ENCODE results near the gene AQP12A. TPM values are rescaled to one million over a fixed set of nuclear protein-coding genes. Genes with fewer than 3 reads are reported as not detected.

The AQP12A gene
- total RNA-seq, 2 experiments from 2014 or later: not detected

DNA sequence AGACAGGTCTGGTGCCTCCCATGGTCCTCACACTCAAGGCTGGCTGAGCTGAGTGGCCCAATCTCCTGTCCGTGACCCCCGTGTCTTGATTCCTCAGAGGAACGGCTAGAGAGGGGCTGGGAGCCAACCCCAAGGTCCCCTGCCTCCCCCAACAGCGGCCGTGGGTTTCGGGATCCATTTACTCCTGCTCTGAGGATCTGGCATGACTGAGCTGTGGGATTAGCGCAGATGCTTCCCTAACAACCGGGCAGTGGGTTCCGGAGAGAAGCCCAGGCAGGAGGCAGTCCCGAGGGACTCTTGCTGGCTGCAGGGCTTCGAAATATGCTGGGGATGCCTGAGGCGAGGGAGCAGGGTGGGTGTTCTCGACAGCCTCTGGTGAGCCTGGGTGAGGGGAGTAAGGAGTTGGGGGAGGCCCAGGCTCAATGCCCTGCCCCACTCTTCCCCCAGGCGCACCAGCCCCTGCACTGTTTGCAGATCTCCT, 47.5 kb upstream of the AQP12A start:
- Mint-ChIP-seq H3K9me3 (no peaks in the 10 kb centered on the region), H3K4me3 (no peak overlapping the region), H3K27me3 (peaks cover 2% of the 10 kb centered on the region), H3K27ac (no peak overlapping the region), H3K4me1 (ENCODE audit: low read depth) (peaks cover 6% of the 10 kb centered on the region), H3K36me3 (ENCODE audit: low read depth) (no peaks in the 10 kb centered on the region)
- DNase-seq (no peak), ATAC-seq (no peak)
- POLR2A ChIA-PET: interaction anchor here (0.6 kb wide), 1 partner anchor 17 kb away, joined by 3 read pairs; no protein-coding TSS in a partner anchor
- intact Hi-C loops (cut with micrococcal nuclease): no loop called here
- TF ChIP-seq, protein P1, sequence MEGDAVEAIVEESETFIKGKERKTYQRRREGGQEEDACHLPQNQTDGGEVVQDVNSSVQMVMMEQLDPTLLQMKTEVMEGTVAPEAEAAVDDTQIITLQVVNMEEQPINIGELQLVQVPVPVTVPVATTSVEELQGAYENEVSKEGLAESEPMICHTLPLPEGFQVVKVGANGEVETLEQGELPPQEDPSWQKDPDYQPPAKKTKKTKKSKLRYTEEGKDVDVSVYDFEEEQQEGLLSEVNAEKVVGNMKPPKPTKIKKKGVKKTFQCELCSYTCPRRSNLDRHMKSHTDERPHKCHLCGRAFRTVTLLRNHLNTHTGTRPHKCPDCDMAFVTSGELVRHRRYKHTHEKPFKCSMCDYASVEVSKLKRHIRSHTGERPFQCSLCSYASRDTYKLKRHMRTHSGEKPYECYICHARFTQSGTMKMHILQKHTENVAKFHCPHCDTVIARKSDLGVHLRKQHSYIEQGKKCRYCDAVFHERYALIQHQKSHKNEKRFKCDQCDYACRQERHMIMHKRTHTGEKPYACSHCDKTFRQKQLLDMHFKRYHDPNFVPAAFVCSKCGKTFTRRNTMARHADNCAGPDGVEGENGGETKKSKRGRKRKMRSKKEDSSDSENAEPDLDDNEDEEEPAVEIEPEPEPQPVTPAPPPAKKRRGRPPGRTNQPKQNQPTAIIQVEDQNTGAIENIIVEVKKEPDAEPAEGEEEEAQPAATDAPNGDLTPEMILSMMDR (IDR thresholded peaks at IDR 0.05): no peak
- CTCF ChIA-PET: no interaction called here

DNA sequence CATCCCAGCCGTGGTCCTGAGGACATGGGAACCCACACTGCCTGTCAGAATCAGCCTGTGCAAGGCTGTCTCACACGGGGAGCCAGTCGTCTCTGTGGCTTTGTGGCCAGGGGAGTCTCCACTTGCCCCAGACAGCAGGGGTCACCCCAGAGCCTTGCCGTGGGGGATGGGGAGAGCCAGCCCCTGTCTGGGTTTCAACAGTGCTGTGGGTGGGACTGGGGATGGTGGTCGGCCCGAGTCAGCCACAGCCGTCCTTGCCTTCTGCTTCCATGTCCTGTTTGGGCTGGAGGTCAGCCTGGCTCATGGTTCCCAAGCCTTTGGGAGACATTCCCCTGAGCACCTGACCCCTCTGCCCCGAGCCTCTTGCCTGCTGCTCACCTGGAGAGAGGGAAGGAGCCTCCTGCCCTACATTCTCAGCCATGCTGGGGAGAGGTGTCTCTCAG, 46.8 kb upstream of the AQP12A start:
- Mint-ChIP-seq H3K4me1 (ENCODE audit: low read depth) (peaks cover 6% of the 10 kb centered on the region), H3K27ac (no peak overlapping the region), H3K27me3 (peaks cover 2% of the 10 kb centered on the region), H3K9me3 (no peaks in the 10 kb centered on the region), H3K36me3 (ENCODE audit: low read depth) (no peaks in the 10 kb centered on the region), H3K4me3 (no peak overlapping the region)
- no peak for DNase-seq
- intact Hi-C loops (cut with micrococcal nuclease): no loop called here
- no peak for ATAC-seq
- TF ChIP-seq, protein P1 (IDR thresholded peaks at IDR 0.05): no peak
- ChIA-PET POLR2A (no interaction called here), CTCF (no interaction called here)

DNA sequence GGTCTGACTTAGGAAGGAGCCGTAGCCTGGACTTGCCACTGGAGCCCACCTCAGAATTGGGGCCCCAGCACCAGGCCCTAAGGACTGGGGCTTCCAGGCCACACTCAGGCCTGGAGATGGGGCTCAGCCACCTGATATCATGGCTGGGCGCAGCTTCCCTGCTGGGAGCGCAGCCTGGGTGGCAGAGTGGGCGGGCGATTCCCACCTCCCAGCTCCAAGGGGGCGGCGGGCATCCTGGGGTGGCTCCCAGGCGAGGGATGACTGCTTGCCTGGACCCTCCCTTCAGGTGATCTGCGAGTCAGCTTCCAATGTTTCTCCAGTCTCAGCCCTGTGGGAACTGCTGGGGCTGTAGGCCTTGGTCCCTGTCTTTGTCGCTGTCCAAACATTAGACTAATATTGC, 46.3 kb upstream of the AQP12A start:
- Mint-ChIP-seq H3K9me3 (no peaks in the 10 kb centered on the region), H3K27me3 (peaks cover 2% of the 10 kb centered on the region), H3K4me1 (ENCODE audit: low read depth) (peaks cover 6% of the 10 kb centered on the region), H3K4me3 (no peak overlapping the region), H3K36me3 (ENCODE audit: low read depth) (no peaks in the 10 kb centered on the region), H3K27ac (no peak overlapping the region)
- TF ChIP-seq, protein P1 (IDR thresholded peaks at IDR 0.05): no peak
- DNase-seq (no peak), ATAC-seq (no peak)
- POLR2A ChIA-PET: no interaction called here
- CTCF ChIA-PET: no interaction called here
- intact Hi-C loops (cut with micrococcal nuclease): no loop called here

DNA sequence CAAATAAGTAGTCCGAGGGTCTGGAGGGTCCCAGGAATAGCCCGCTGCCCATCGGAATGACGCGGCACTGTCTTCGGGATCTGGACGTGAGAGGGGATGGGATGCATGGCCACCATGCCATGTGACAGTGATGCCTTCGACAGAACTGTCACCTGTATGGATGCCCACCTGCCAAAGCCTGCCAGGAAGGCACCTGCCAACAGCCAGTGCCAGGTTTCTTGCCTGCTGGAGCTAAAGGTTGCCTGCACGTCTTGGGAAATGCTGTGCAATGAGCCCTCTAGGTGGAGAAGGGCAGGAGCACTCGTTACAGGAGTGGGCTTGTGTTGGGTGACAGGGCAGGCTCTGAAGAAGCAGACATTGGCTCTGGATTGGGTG, 45.9 kb upstream of the AQP12A start:
- no peaks in the 10 kb centered on the region for H3K36me3 Mint-ChIP-seq (ENCODE audit: low read depth)
- intact Hi-C loops (cut with micrococcal nuclease): no loop called here
- no peak overlapping the region for H3K4me3 Mint-ChIP-seq
- no peaks in the 10 kb centered on the region for H3K9me3 Mint-ChIP-seq
- no peak overlapping the region for H3K27ac Mint-ChIP-seq
- TF ChIP-seq, protein P1 (IDR thresholded peaks at IDR 0.05): no peak
- ChIA-PET CTCF (no interaction called here), POLR2A (no interaction called here)
- ATAC-seq: peak; percentile 39
- peaks cover 6% of the 10 kb centered on the region for H3K4me1 Mint-ChIP-seq (ENCODE audit: low read depth)
- H3K27me3 Mint-ChIP-seq: peaks cover 2% of the 10 kb centered on the region
- DNase-seq: no peak

DNA sequence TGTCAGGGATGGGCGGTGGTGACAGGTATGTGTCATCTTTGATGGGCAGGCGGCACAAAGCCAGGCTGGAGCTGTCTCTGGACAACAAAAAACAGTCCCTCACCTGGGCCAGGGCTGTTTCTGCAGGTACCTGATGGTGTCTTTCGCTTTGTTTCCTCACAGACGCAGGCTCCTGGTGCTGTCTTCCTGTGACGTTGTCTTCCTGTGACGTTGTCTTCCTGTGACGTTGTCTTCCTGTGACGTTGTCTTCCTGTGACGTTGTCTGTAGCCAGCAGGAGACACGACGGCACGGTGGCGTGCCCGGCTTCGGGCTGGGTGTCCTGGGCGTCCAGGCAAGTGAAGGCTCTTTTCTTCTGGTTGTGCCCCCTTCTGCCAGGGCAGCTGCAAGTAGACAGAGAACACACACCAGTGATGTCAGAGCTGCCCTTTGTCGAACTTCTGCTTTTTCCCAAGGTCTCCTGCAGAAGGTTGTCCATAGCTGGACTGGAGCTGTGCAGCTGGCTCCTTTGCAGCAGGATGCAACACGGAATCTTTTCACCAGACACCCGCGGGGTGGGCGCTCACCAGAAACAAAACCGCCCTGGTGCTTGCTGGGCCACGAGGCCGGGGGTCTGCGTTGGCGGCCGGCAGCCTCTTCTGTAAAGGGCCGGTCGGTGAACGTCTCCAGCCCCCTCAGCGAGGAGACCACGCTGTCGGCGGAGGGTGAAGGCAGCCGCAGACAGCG, 45.3 kb upstream of the AQP12A start:
- H3K27me3 Mint-ChIP-seq: peaks cover 3% of the 10 kb centered on the region
- ChIA-PET POLR2A (no interaction called here), CTCF (no interaction called here)
- H3K4me1 Mint-ChIP-seq (ENCODE audit: low read depth): peaks cover 6% of the 10 kb centered on the region
- H3K9me3 Mint-ChIP-seq: no peaks in the 10 kb centered on the region
- DNase-seq (no peak), ATAC-seq (peak; percentile 30)
- intact Hi-C loops (cut with micrococcal nuclease): no loop called here
- TF ChIP-seq, protein P1 (IDR thresholded peaks at IDR 0.05): no peak
- H3K36me3 Mint-ChIP-seq (ENCODE audit: low read depth): no peaks in the 10 kb centered on the region
- no peak overlapping the region for H3K27ac Mint-ChIP-seq
- no peak overlapping the region for H3K4me3 Mint-ChIP-seq
